Epithelial cell of esophagus (primary cell): Measurements from ENCODE around the gene KCTD17.

ENCODE experiments used
- DNase-seq: peaks from one replicate; pipeline ENCODE4 v3.0.0; 2010; ENCODE audit warnings: low read depth
- H3K4me3 ChIP-seq: 2 replicates; pipeline ENCODE4 v1.5.1; 2011; ENCODE audit warnings: mild to moderate bottlenecking, low read length, control low read depth
- CTCF ChIP-seq: IDR thresholded peaks from 2 replicates; pipeline ENCODE4 v1.5.1; 2011; ENCODE audit warnings: low read depth, mild to moderate bottlenecking, low read length, control low read depth, inconsistent platforms; ENCODE audit not compliant: insufficient read depth; ENCODE audit errors: missing control alignments

The KCTD17 gene

GRCh38 chr22:37086184-37086583 lies 34.6 kb downstream of the KCTD17 start:
- H3K4me3 ChIP-seq: no peak overlapping the region
- TF ChIP-seq CTCF: no peak
- DNase-seq: no peak

- no peak overlapping the region for H3K4me3 ChIP-seq
- no peak for TF ChIP-seq CTCF
- DNase-seq: peak; percentile 60
Observed at GRCh38 chr22:37088108-37088605, 36.6 kb downstream of the KCTD17 start.

- TF ChIP-seq CTCF: no peak
- H3K4me3 ChIP-seq: no peak overlapping the region
- no peak for DNase-seq
Observed at GRCh38 chr22:37088750-37089408, 37.3 kb downstream of the KCTD17 start.

- no peak for DNase-seq
- no peak for TF ChIP-seq CTCF
- no peak overlapping the region for H3K4me3 ChIP-seq
Observed at GRCh38 chr22:37089434-37089833, 37.9 kb downstream of the KCTD17 start.

- no peak overlapping the region for H3K4me3 ChIP-seq
- no peak for DNase-seq
- TF ChIP-seq CTCF: no peak
Observed at GRCh38 chr22:37090920-37091695, 39.6 kb downstream of the KCTD17 start.

- no peak for TF ChIP-seq CTCF
- H3K4me3 ChIP-seq: no peak overlapping the region
- DNase-seq: no peak
Observed at GRCh38 chr22:37091994-37092393, 40.5 kb downstream of the KCTD17 start.
